GM19099 (cell line): Measurements from ENCODE around the gene NF1.

Source experiments
- POLR2A ChIP-seq: IDR thresholded peaks from 3 replicates; pipeline ENCODE4 v1.6.1; 2011; ENCODE audit warnings: low read depth; ENCODE audit not compliant: insufficient read length; ENCODE audit errors: extremely low read depth

The NF1 gene

DNA sequence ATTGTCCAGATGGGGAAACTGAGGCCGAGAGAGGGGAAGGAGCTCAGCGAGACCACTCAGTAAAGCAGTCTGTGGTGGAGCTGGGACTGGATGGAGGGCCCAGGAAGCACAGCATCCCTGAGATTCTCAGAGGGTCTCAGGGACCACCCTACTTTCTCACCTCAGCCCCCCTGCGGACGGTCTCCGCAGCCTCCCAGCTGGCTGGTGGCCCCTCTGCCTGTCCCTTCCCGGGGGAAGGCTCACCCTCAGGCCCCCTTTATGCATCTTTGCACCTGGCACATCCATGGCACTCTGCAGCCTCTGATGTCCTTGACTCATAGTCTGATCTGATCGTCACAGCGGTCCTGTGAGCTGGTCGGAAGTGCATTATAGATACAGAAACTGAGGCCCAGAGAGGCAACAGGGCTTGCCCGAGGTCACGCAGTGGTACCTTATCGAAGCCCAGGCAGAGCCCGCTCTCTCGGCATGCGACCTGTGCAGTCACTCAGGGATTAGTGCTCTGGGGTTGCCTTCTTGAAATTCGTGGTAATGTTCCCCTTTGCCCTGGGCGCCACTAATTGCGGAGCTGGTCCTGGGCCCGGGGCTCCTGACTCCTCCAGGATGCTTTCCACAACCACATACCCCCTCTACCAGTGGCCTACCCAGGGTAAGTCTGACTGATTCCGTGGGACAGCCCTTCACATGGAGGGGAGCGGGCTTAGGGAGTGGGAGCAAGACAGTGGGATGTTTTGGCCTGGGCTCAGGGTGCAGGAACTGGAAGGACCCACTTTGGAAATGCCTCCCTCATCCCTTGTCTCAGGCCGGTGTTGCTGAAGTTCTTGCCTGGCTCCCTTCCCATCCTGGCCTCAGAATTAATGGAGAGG is 321.1 kb downstream of the NF1 start:
- no peak for TF ChIP-seq POLR2A

DNA sequence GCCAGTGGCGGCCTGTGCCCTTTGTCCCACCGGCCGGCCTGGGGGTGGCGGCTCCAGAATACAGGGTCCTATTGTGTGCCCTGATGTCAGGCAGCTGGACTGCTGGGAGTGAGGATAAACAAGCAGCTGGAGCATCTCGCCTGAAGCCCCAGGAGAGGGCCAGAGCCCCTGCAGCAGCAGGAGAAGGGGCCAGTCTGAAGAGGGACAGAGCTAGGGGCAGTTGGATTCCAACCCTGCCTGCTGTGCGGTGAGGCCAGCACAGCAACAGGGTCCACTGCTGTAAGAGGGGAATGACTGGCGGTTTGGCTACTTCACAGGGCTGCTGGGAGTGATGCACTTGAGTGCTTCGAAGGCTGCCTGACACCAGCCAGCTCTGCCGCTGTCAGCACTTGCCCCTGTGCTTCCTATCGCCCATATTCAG is 321.7 kb downstream of the NF1 start:
- no peak for TF ChIP-seq POLR2A

DNA sequence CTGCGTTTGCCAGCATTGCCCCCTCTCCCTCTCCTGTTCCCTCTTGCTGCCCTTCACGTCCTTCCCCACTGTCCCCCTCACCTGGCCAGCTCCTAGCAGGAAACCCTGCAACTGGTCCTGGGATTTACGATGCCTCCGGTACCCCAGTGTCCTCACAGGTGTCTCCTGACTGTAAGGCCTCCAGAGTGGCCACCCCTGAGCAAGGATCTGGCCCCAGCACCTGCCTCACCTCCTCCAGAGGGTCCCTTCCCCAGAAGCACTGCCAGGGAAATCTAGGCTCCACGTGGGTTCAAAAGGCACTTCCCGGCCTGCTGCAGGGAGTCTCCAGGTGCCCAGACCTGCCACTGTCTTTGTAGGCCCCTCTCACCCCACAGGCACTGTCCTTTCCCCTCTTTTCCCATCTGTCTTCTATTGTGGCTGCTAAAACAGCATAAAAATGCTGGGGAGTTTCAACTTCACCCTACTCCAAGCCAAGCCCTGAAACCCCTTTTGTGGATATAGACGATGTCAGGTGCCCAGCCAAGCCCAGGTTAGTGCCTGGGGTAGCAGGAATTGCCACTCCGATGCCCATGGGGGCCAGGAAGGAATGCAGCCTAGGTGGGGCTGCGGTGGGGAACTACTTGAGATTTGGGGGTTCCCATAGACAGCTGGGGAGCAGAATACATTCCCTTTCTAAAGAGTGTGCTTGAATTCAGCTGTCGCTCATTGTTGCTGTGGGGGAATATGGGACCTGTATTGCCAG is 322.4 kb downstream of the NF1 start:
- no peak for TF ChIP-seq POLR2A

DNA sequence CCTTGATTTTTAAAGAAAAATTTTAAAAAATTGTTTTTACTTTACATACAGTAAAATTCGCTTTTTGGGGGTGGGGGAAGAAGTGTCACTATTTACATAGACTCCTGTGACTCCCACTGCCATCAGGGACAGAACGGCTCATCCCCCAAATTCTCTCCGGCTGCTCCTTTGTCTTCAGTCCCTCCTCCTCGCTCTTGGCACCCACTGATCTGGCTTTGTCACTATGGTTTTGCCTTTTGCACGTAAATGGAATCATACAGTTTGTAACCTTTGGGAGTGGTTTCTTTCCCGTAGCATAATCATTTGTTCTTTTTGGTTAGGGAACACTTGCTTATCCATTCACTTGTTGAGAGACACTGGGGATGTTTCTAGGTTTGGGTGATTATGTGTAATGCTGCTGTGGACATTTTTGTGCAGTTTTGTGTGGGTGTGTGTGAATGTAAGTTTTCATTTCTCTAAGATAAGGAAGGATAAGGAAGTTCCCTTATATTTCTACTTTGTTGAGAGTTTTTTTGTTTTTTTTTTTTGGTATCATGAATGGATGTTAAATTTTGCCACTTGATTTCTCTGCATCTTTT is 324.1 kb downstream of the NF1 start:
- TF ChIP-seq POLR2A = no peak

DNA sequence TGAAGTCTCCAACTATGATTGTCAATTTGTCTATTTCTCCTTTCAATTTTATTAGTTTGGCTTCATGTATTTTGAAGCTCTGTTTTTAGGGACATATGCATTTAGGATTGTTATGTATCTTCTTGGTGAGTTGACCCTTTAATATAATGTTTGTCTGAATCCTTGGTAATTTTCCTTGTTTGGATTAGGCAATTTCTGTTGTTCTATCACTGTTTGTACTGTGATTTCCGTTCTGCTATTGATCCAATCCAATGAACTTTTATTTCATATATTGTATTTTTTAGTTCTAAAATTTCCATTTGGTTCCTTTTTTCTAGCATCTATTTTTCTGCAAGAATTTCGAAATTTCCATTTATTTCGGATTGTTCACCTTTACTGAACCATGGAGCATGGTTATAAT is 327.7 kb downstream of the NF1 start:
- no peak for TF ChIP-seq POLR2A

DNA sequence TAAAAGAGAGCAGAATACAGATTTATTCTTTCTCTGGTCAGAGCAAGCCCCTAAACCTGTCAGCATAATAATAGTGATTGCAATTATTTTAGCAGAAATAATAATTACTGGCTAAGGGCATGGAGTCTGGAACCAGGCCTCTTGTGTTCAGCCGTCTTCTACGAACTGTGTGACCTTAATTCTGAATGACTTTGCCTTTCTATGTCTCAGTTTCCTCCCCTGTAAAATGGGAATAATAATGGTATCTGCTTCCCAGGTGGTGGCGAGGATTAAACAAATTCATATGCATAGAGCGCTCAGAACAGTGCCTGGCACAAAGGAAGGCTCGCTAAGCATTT is 330.1 kb downstream of the NF1 start:
- TF ChIP-seq POLR2A = no peak

DNA sequence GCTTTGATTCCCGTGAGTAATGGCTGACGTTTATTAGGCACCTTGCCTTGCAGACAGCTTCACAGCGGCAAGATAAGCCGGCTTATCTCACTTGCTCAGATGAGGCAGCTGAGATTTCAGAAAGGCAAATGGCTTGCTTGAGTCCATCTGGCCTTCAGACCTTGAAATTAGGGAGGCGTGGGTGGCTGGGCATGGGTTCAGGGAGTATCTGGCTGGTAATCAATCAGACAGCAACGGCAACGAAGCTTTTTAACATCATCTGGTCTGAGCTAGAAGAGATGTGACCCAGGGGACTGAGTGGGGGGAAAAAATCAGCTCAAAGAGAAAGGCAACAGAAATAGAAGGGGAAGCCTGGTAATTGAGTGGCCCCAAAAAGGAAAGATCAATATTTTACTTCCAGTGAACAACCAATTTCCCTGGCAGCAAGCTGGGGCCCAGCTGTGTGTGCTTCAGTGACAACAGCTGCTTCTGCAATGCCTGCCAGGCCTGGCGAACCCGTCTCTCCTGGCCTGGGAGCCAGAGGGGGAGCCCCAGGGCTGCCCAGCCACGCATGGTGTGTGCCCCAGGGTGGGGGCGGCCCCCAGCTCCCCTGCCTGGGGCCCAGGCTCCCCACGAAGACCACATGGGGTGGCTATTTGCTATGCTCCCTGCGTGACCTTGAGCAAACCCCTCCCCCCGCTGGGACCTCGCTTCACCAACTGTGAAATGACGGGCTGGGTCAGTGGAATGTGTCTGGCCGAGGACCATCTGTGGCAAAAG is 330.7 kb downstream of the NF1 start:
- TF ChIP-seq POLR2A = no peak
